ENCODE results near the gene PFKL.

The PFKL gene

GRCh38 chr21:44299458-44300261, at the start of gene PFKL:
Gene PFKL (plus strand): TSS chr21:44300053. CDS start chr21:44300106, 53 bp downstream.
- peak; percentile 46 for DNase-seq (ENCODE audit: low read depth)

DNA sequence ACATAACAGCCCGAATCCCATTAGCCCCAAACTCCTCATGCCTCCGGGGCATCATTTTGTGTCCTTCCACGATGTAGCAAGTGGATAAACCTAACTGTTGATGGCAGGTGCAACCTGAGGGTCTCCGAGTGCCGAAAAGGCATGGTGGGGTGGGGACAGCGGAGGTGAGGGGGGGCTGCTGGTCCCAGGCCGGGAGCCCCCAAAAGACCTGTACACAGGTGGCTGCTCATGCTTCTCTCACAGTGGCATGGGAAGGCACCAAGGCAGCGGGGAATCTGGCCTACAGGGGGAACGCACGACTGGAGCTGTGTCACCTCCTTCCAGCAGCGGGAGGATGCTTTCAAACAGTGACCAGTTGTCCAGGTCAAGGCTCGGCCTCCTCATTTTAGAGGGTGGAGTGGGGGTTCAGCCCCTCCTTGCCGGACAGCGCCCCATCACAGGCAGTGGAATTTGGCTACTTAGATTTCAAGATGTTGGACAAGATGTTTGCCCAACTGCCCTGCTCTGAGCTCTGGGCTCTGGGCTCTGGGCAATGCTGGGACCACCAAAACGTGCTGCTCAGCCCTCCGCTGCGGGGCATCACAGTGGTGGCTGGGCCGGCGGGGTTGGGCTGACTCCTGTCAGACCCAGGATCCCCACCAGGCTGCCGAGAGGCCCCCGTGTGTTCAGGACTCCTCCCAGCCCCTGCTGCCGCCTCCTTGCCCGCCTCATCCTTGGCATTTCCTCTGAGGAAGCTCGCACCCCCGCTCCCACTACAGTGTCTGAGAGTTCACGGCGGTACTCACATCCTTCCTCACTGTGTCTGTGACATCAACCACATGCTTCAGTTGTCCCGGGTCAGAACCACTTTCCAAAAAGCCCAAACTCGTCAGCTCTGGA, 45.8 kb upstream of the PFKL start:
- DNase-seq (ENCODE audit: low read depth), result no peak

DNA sequence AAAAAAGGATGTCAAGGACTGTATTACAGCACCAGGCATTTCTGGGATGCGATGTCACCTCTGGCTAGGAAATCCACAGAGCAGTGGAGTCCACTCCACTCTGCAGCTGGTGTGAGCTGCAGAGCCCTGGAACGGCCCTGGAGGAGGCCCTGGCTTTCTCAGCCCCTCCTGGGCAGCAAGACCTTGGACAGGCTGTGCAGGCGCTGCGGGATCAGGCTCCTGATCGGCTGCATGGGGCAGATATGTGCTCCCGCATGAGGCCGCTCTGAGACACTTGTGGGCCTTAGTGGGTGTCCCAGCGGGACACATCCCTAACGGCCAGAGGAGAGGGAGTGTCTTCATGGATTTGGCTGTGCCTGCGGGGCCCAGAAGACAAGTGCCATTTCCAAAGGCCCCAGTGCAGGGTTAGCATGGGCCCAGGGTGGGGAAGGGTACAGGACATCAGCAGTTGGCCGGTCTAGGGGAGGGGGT, 44.3 kb upstream of the PFKL start:
- no peak for DNase-seq (ENCODE audit: low read depth)

- no peak for DNase-seq (ENCODE audit: low read depth)
Measured at GRCh38 chr21:44258056-44258725, 41.7 kb upstream of the PFKL start.

DNA sequence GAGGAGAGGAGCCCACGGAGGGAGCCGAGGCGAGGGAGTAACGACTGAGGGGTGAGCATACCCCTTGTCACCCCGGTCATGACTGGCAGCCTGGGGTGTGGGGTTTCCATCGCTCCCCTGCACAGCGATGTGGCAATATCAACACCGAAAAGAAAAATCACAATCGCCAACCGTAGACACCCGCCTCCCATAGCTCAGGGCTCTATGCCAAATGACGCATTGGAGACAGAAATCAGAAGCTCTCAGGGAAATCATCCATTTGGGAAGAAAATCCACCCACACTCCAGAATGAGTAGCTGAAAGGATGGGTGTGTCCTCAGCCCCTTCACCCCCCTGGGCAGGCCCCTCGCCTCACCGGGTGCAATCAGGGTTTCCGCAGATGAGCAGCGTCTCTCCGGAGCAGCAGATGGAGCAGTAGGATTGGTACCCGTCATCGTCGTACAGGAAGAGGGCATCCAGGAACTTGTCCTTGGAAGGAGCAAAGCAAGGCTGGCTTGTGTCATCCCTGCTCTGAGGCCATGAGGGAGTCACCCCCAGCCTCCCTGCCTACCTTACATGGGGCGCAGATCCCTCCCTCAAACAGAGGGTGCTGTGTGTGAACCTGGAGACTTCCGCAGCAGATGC, 40.7 kb upstream of the PFKL start:
- DNase-seq (ENCODE audit: low read depth), result no peak

- DNase-seq (ENCODE audit: low read depth), result no peak
Measured at GRCh38 chr21:44260066-44260465, 39.8 kb upstream of the PFKL start.

DNA sequence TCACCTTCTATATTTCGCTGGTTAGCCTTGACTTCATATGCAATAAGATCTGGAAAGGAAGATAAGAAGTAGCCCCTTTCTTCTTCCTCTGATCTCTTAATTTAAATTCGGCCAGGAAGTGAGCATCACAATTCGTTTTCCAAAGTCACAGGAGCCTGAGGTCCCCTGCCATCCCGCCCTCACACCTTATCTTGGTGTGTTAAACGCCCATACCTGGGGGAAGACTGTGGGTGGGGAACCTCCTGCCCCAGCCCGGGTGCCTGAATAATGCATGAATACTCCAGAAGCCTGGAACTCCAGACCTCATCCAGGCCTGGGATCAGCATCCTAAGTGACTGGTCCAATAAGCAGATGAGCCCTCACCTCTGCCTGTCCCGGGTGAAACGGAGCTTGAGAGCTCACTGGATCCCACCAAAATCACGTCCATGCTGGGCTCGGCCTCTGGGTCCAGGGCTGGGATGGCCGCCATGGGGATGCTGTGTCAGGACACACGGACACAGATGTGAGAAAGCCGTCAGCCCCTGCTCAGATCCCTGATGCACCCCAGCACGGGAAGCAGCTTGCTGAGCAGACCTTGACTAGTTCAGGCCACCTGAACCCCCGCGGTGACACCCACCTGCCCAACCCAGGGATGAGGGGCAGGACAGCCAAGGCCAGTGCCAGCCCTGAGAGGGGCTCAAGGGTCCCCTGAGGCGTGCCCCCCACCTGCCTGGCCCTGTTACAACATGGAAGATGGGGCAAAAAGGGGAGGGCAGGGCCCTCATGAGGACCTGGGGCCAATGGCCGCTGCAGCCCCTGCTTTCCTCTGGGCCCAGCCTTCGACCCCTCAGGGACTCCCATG, 38.8 kb upstream of the PFKL start:
- no peak for DNase-seq (ENCODE audit: low read depth)

- no peak for DNase-seq (ENCODE audit: low read depth)
Measured at GRCh38 chr21:44261675-44262295, 38.1 kb upstream of the PFKL start, which contains the start of gene DNMT3L. Gene DNMT3L (minus strand): TSS chr21:44261897. CDS start chr21:44261259, 638 bp downstream.

GRCh38 chr21:44262338-44263056, 37.4 kb upstream of the PFKL start:
- no peak for DNase-seq (ENCODE audit: low read depth)

- DNase-seq (ENCODE audit: low read depth), result no peak
Measured at GRCh38 chr21:44263221-44263760, 36.6 kb upstream of the PFKL start.

DNA sequence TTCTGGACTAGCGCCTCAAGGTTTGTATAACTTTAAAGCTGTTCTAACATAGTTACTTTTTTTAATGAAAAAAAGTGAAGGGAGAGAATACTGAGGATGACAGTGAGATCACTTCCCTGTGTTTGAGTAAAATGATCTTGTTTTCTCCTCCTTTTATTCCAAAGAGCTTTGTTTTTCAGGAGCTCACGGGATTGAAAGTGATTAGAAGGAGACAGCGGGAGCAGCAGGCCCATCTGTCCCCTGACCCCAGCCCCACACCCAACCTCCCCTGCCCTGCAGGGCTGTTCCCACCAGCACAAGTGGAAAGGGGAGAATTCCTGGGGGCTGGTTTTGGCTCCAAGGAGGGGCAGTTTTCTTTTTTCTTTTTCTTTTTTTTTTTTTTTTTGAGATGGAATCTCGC, 36.1 kb upstream of the PFKL start:
- DNase-seq (ENCODE audit: low read depth), result no peak

- no peak for DNase-seq (ENCODE audit: low read depth)
Measured at GRCh38 chr21:44265734-44266270, 34.1 kb upstream of the PFKL start.

- no peak for DNase-seq (ENCODE audit: low read depth)
Measured at GRCh38 chr21:44267655-44268142, 32.2 kb upstream of the PFKL start.

- no peak for DNase-seq (ENCODE audit: low read depth)
Measured at GRCh38 chr21:44269090-44269489, 30.8 kb upstream of the PFKL start.

- DNase-seq (ENCODE audit: low read depth), result no peak
Measured at GRCh38 chr21:44271558-44272283, 28.1 kb upstream of the PFKL start.

DNA sequence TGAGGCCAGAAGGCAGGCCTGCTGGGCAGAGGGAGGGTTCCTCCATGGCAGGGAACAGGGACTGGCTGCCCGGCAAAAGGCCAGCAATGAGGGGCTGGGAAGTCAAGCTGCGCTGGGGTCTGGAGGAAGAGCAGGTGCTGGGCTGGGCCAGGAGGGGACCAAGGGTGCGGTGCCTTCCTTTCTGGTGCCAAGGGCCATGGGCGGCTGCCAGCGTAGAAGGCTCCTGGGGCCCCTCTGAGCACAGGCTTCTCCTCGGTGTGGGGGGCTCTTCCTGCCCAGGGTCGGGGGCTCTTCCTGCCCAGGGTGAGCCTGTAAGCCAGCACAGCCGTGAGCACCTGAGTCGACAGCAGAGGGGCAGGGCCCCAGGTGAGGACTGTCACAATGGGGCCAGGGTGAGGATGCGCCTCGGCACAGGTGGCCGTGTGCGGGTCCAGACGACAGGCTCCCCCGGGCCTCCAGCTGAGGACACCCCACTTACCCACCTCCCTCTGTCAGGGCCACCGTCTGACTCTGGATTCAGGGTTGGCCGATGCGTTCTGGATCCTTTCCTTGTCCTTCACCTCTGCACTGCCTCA, 27.5 kb upstream of the PFKL start:
- DNase-seq (ENCODE audit: low read depth), result no peak

DNA sequence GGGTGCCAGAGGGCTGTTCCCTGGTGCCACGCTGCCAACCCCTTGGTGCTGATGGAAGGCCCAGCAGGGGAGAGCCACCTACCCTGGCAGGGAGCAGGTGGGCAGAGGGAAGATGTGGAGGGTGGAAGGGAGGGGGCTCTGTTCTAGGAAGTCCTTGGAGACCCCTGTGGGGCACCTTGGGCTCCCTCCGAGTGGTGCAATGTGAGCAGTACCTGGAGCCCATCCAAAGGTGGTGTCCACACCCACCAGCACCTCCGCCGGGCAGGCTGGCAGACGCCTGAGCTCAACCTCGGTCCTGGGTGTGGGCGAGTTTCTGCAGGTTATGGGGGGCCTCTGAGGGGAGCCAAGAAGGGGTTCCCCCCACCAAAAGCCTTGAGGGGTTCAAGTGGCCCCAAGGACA, 26.8 kb upstream of the PFKL start:
- DNase-seq (ENCODE audit: low read depth), result no peak

DNA sequence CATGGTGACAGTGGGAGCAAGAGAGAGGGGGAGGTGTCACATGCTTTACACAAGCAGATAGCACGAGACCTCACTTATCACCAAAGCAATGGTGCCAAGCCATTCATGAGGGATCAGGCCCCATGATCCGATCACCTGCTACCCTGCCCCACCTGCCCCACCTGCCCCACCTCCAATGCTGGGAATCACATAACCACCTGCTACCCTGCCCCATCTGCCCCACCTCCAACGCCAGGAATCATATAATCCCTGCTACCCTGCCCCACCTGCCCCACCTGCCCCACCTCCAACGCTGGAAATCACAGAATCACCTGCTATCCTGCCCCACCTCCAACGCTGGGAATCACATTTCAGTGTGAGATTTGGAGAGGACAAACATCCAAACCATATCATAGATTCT, 24.8 kb upstream of the PFKL start:
- DNase-seq (ENCODE audit: low read depth), result no peak
